Heart left ventricle (tissue), 13 donors: Measurements from ENCODE around the gene SVBP.

Experiments used
- CTCF ChIP-seq, 12 donors: fragments of 200-600 bp; sonication (generic) in 4 of 12; IDR thresholded peaks; one replicate each; pipeline versions ENCODE4 v1.5.0 to v1.8.0; 2018 to 2022; ENCODE audit warnings: antibody characterized with exemption in 12 of 12, mild to moderate bottlenecking in 5 of 12
- POLR2A ChIP-seq, 2 donors: fragments of 450-650 bp; IDR thresholded peaks; one replicate each; pipeline ENCODE4 v1.6.1; 2017; ENCODE audit warnings: antibody characterized with exemption in 2 of 2, mild to moderate bottlenecking in 2 of 2, moderate library complexity in 2 of 2
- donor health status: ischemic (EF 13 %, LVEDD 7.1; RV severe dilation, severe dysfunction).
- donor health status: DM: no; HTN: yes; CAD: no.
- donor health status: DM: no; HTN: no; CAD: no.
- donor health status: ischemic (EF 25% LVEDD 6.9; RV normal size, moderate dysfunction).
- donor health status: ischemic (EF 25% LVEDD 5.7; RV mildly dilated, moderate dysfunction).
- donor health status: ischemic (EF 35%, LVEDD 5.7; RV mildly dilated, moderate dysfunction).
- donor health status: nonischemic (EF 11% LVEDD 7.7; RV severe dilation, severe dysfunction).
- donor health status: DM: yes; HTN: yes; CAD: no.
- donor health status: PGD.
- donor health status: ischemic (EF 29% LVEDD 5.4; RV normal size, mild dysfunction).
- donor health status: nonischemic (EF 23%, LVEDD 6.1; RV moderate dilation, normal function).

GRCh38 chr1:42807056-42807668, 10.0 kb downstream of the SVBP start:
- TF ChIP-seq CTCF (IDR thresholded peaks at IDR 0.05): no peak
- no peak for TF ChIP-seq POLR2A (IDR thresholded peaks at IDR 0.05)
